KBM-7 (cell line): ENCODE results near the gene RAB21.
"Not testable (repeated sequence)": the region's sequence is repeated elsewhere in the genome, so short reads cannot be mapped to it uniquely, and the experiment has no call there.

Experiments
- DNase-seq: peaks from one replicate; pipeline ENCODE4 v3.0.0-alpha.2; 2015
- in situ Hi-C: fragments of 300-500 bp; cut with MboI; formaldehyde crosslinking; loops from 2 replicates; pipeline ENCODE4 v1.14.3; 2020; ENCODE audit warnings: low sequenced_read_pairs, low pct_unique_long_range_greater_than_20kb, mixed read lengths

Gene RAB21

DNA sequence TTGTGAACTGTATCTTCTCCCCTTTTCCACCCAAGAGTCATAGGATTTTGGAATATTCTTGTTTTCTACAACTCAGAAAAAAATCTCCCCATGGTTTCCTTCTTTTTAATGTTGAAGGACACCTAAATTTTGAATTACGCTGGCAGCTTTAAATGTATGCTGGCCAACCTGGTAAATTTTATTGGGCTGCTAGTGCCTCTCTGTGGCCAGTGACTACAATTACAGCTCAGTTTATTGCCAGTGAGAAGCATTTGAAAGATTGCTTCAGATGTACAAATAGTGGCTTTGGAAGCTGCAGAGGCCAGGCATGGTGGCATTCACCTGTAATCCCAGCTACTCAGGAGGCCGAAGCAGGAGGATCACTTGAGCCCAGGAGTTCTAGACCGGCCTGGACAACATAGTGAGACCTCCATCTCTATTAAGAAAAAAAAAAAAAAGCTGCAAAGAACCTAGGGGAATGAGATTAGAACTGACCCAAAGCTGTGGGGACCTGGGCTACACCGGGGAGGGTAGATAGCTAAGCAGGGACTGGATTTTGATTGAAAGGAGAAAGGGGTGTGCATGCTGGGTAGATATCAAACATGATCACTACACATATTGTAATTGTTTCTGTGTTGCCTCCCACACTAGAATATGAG is 7.6 kb upstream of the RAB21 start:
- DNase-seq, result peak; percentile 61
- in situ Hi-C loops, result loop anchor here (25.0 kb wide), 1 partner anchor 335 kb away; no protein-coding TSS in a partner anchor

GRCh38 chr12:71748081-71748850 is 6.4 kb upstream of the RAB21 start:
- DNase-seq, result no peak
- in situ Hi-C loops, result loop anchor here (25.0 kb wide), 1 partner anchor 336 kb away; no protein-coding TSS in a partner anchor

GRCh38 chr12:71749666-71750065 is 5.0 kb upstream of the RAB21 start:
- in situ Hi-C loops, result loop anchor here (25.0 kb wide), 1 partner anchor 337 kb away; no protein-coding TSS in a partner anchor
- DNase-seq, result no peak

DNA sequence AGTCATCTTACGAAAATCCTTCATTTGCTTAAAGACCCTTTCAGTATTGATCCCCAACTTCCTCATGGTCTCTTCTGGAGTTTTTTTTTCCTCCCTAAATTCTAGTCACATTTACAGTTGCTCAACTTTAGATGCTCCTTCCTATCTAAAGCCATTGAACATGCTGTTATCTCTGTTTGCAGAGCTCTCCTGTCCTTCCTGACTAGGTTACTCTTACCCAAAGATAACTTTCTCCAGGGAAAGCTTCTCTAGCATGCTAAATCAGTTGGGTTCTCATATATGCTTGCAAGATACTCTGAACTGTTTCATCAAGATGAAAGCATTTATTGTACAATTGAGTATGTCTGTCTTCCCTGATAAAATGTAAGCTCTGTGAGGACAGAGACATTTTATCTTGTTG is 1.8 kb upstream of the RAB21 start:
- no peak for DNase-seq
- in situ Hi-C loops, result no loop called here

DNA sequence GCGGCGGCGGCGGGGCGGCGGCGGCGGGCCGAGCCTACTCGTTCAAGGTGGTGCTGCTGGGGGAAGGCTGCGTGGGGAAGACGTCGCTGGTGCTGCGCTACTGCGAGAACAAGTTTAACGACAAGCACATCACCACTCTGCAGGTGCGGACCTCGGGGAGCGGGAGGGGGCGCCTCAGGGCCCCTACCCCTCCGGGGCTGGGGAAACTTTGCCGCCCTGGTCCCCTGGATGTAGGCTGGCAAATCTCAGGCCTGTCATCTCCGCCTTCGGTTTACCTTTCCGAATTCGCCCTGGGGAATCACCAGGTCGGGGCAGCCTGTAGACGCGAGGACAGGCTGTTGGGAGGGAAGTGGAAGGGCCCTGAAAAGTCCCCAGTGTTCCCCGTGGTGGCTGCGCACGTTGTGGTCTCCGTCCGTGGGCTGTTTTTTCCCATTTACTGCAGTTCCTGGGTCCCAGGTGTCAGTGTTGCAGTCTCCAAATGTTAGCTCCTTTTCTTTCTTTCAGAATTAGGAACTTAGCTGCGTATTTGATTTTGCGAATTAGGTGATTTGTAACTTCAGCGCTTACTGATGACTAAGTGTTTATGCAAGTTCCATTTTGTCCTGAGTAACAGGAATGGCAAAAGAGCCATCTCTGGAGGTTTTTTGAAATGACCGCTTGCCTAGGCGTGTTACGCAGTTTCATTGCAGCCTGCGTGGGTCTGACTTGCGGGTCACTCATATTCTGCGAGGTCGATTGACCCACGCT is 656 bp downstream of the RAB21 start:
- in situ Hi-C loops, result no loop called here
- DNase-seq, result peak; percentile 63

GRCh38 chr12:71756054-71756690 is 1.5 kb downstream of the RAB21 start:
- DNase-seq, result no peak
- in situ Hi-C loops, result no loop called here

DNA sequence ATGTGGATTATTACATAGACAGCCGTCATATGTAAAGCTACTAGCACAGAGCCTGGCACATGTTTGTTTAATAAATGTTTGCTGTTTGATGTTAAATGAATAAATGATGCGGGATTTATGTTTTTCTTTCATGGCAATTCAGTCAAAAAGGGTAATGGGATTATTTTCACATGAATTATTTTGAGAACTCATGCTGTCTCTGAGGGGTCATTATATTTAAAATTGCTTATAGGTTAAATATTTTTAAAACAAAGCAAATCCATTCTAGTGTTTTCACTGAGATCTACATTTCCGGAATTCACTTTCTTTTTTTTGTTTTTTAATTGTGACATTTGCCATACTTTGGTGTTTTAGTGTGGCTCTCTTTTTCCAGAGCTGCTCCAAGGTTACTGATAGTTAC is 5.3 kb downstream of the RAB21 start:
- no peak for DNase-seq
- in situ Hi-C loops, result no loop called here

DNA sequence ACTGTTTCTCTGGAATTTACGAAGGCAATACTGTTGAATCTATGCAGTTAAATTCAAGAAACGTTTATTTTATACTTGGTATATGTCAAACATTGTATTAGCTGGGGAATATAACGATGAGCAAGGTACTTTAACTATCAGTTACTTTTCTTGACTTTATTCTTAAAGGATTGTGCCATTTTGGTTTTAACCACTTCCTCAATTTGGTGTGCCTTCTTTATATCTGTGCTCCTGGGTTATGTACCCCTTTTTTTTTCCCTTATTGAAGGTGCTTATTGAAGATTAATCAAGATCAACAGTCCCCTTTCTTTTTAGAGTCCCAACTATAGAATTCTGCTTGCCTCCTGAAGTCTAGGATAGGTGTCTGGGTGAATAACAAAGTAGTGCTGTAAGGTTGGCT is 5.8 kb downstream of the RAB21 start:
- in situ Hi-C loops, result no loop called here

GRCh38 chr12:71761354-71761753 is 6.7 kb downstream of the RAB21 start:
- in situ Hi-C loops, result not testable (repeated sequence)

More for the DNA sequence above, 5.8 kb downstream of the RAB21 start:
- no peak for DNase-seq

DNA sequence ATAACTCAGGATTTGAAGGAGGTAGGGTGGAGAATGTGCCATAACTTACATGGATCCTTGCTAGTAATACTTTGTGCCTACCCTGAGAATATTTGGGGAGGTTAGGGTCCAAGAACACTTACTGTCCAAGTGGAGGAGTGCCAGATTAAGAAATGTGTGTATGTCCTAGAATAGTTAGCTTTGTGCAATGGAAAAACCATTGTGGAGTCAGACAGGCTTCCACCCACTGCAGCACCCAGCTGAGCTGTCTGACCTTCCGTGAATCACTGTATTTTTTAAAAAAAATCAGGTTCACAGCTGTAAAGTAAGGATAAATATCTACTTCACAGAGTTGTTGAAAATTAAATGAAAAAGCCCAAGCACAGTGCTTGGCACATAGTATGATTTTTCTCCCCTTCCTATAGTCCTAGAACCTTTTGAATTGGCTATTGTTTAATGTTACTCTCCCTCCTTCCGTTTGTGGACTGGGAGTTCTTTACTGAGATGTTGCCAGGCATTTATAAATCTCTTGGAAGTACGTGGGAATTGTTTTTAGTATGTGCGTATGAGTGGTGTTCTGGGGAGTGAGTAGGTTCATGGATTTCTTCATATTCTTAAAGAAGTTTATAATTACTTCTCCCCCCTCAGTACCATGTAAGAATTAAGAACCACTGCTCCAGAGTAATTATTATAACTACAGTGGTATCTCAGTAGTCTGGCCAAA is 9.2 kb downstream of the RAB21 start:
- in situ Hi-C loops, result no loop called here
- DNase-seq, result no peak

More at GRCh38 chr12:71761354-71761753, 6.7 kb downstream of the RAB21 start:
- not testable (repeated sequence) for DNase-seq

- in situ Hi-C loops, result no loop called here
- DNase-seq, result no peak
Measured at GRCh38 chr12:71764587-71765321, 10.1 kb downstream of the RAB21 start.

- DNase-seq, result no peak
- in situ Hi-C loops, result no loop called here
Measured at GRCh38 chr12:71766202-71766601, 11.5 kb downstream of the RAB21 start.

GRCh38 chr12:71767183-71767582 is 12.5 kb downstream of the RAB21 start:
- DNase-seq, result no peak
- in situ Hi-C loops, result no loop called here

DNA sequence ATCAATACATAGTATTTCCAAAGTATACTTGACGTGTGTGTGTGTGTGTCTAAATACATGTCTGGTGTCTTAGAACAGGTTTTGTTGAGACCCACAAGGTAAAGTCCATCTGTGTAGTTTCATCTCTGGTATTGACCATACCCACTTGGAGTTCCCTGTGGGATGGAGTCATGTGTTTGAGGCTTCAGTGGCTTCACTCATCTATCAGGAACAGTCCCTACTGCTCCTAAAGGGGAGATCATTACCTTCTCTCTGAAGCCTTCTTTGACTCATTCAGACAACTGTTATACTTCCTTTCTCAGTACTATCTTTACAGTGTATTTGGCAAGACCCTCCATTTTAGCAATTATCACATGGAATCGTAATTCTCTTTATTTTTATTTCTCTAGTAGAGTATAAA is 14.2 kb downstream of the RAB21 start:
- DNase-seq, result no peak
- in situ Hi-C loops, result no loop called here

GRCh38 chr12:71771069-71771468 is 16.4 kb downstream of the RAB21 start:
- DNase-seq, result no peak
- in situ Hi-C loops, result no loop called here

DNA sequence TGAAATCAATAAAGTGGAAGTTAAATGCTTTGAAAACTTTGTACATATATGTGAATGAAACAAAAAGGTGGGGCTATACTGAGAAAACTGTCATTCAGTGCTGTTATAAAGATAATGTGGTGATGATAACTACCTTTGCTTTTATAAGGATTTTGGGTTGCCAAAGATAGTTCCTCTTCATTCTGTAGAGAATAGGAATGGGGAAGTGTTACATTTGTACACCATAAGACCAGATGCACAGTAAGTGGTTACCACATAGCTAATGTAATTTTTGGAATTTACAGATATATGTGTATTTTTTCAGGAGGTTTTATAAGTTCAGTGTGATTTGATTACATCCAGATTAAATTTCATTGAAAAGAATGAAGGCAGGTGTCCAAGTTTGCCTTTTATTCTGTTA is 18.1 kb downstream of the RAB21 start:
- in situ Hi-C loops, result no loop called here

GRCh38 chr12:71780237-71780822 is 25.7 kb downstream of the RAB21 start:
- in situ Hi-C loops, result no loop called here
- peak; percentile 72 for DNase-seq

More for the DNA sequence above, 18.1 kb downstream of the RAB21 start:
- peak; percentile 53 for DNase-seq

- peak; percentile 86 for DNase-seq
Measured at GRCh38 chr12:71782017-71782416, 27.4 kb downstream of the RAB21 start.

More at GRCh38 chr12:71782017-71782416, 27.4 kb downstream of the RAB21 start:
- in situ Hi-C loops, result no loop called here
